CD14-positive monocyte (primary cell): ENCODE results near the gene PNN. TPM values are rescaled to one million over a fixed set of nuclear protein-coding genes. Genes with fewer than 3 reads are reported as not detected.
"Not testable (repeated sequence)": the region's sequence is repeated elsewhere in the genome, so short reads cannot be mapped to it uniquely, and the experiment has no call there.

Experiments used
- DNase-seq, 3 donors: peaks; one replicate each; pipeline ENCODE4 v3.0.0-alpha.2; 2011 to 2022
- H2AFZ ChIP-seq: 2 replicates; pipeline ENCODE4 v1.6.0; 2012; ENCODE audit warnings: mild to moderate bottlenecking, low read depth, low read length, inconsistent platforms; ENCODE audit not compliant: insufficient read depth, poor library complexity, severe bottlenecking
- H3K27ac ChIP-seq, 2 donors: 1 replicate in 1 of 2; 2 replicates in 1 of 2; pipeline ENCODE4 v1.5.1; 2012 to 2013; ENCODE audit warnings: low read length in 2 of 2, control low read depth in 1 of 2, inconsistent platforms in 1 of 2, low read depth in 1 of 2, mild to moderate bottlenecking in 1 of 2
- H3K27me3 ChIP-seq, 2 donors: one replicate each; pipeline versions ENCODE4 v1.6.0 to v1.6.1; 2011 to 2013; ENCODE audit warnings: low read length in 2 of 2; ENCODE audit not compliant: control insufficient read depth in 2 of 2, insufficient read depth in 2 of 2
- H3K36me3 ChIP-seq, 2 donors: replicated peaks in 1 of 2; 1 replicate in 1 of 2; 2 replicates in 1 of 2; pipeline versions ENCODE4 v1.5.1 to v1.6.1; 2012 to 2013; ENCODE audit warnings: low read length in 2 of 2, control low read depth in 1 of 2, inconsistent platforms in 1 of 2, mild to moderate bottlenecking in 1 of 2; ENCODE audit not compliant: insufficient read depth in 2 of 2, control insufficient read depth in 1 of 2
- H3K4me1 ChIP-seq, 2 donors: 1 replicate in 1 of 2; 2 replicates in 1 of 2; pipeline versions ENCODE4 v1.5.1 to v1.6.1; 2012 to 2013; ENCODE audit warnings: low read length in 2 of 2, control low read depth in 1 of 2, inconsistent platforms in 1 of 2, mild to moderate bottlenecking in 1 of 2, moderate library complexity in 1 of 2; ENCODE audit not compliant: insufficient read depth in 2 of 2, control insufficient read depth in 1 of 2
- H3K4me2 ChIP-seq: replicated peaks from 2 replicates; pipeline ENCODE3; 2012; ENCODE audit warnings: low read length, moderate library complexity, mild to moderate bottlenecking; ENCODE audit not compliant: poor library complexity, severe bottlenecking; ENCODE audit errors: extremely low read depth
- H3K4me3 ChIP-seq, 3 experiments: fragments of 200-600 bp in 1 of 3; sonication (generic) in 1 of 3; replicated peaks in 1 of 3; 1 replicate in 2 of 3; 2 replicates in 1 of 3; pipeline ENCODE4 v1.5.1; 2011 to 2013; ENCODE audit warnings: low read length in 3 of 3, mild to moderate bottlenecking in 3 of 3, control low read depth in 2 of 3, low read depth in 2 of 3, inconsistent platforms in 1 of 3, moderate library complexity in 1 of 3
- H3K79me2 ChIP-seq: 2 replicates; pipeline ENCODE4 v1.6.0; 2012; ENCODE audit warnings: mild to moderate bottlenecking, control low read depth, inconsistent platforms, low read length, moderate library complexity; ENCODE audit not compliant: insufficient read depth
- H3K9ac ChIP-seq: 2 replicates; pipeline ENCODE4 v1.6.0; 2017; ENCODE audit warnings: low read length, mild to moderate bottlenecking; ENCODE audit not compliant: insufficient read depth, poor library complexity, severe bottlenecking
- H3K9me3 ChIP-seq, 2 donors: replicated peaks in 1 of 2; 1 replicate in 1 of 2; 2 replicates in 1 of 2; pipeline versions ENCODE4 v1.5.1 to v1.6.1; 2012 to 2013; ENCODE audit warnings: low read length in 2 of 2, control low read depth in 1 of 2; ENCODE audit not compliant: control insufficient read depth in 1 of 2, insufficient read depth in 1 of 2
- H4K20me1 ChIP-seq: 2 replicates; pipeline ENCODE4 v1.6.0; 2012; ENCODE audit warnings: mild to moderate bottlenecking, low read length, control low read depth, moderate library complexity; ENCODE audit not compliant: insufficient read depth
- H3K27ac Mint-ChIP-seq, 7 donors: one replicate each; pipeline ENCODE4 v1.8.0; 2020; ENCODE audit warnings: mild to moderate bottlenecking in 7 of 7, mixed read lengths in 7 of 7, moderate library complexity in 6 of 7, inconsistent platforms in 2 of 7
- H3K27me3 Mint-ChIP-seq, 3 donors: one replicate each; pipeline ENCODE4 v1.8.0; 2021 to 2022; ENCODE audit warnings: low read depth in 3 of 3, mild to moderate bottlenecking in 3 of 3, mixed read lengths in 3 of 3, moderate library complexity in 3 of 3, inconsistent platforms in 1 of 3
- H3K36me3 Mint-ChIP-seq, 2 donors: one replicate each; pipeline ENCODE4 v1.8.0; 2020; ENCODE audit warnings: mixed read lengths in 2 of 2, inconsistent platforms in 1 of 2, mild to moderate bottlenecking in 1 of 2
- H3K4me1 Mint-ChIP-seq: one replicate; pipeline ENCODE4 v1.8.0; 2020; ENCODE audit warnings: mild to moderate bottlenecking, mixed read lengths
- H3K4me3 Mint-ChIP-seq, 2 donors: one replicate each; pipeline ENCODE4 v1.8.0; 2020; ENCODE audit warnings: mild to moderate bottlenecking in 2 of 2, mixed read lengths in 2 of 2, moderate library complexity in 1 of 2
- H3K9me3 Mint-ChIP-seq, 7 donors: one replicate each; pipeline ENCODE4 v1.8.0; 2020 to 2022; ENCODE audit warnings: mixed read lengths in 7 of 7, mild to moderate bottlenecking in 6 of 7, moderate library complexity in 6 of 7, inconsistent platforms in 2 of 7
- WGBS: methylation state at CpG from one replicate; pipeline ENCODE4 v1.1.5; 2013; ENCODE audit warnings: missing lambda C conversion rate; ENCODE audit not compliant: insufficient coverage; 5-methylcytosine and 5-hydroxymethylcytosine counted together
- intact Hi-C, 2 donors: fragments of 100-400 bp; cut with micrococcal nuclease; formaldehyde crosslinking; loops; one replicate each; pipeline versions ENCODE4 v1.15.0 to v1.15.1; 2023
- polyA plus RNA-seq, 3 donors: library from polyadenylated mRNA; depleted of rRNA in 1 of 3; unstranded in 2 of 3; stranded (reverse) in 1 of 3; fragments of 300-500 nt in 2 of 3; fragments of >200 nt in 1 of 3; fragmentation: Illumina TruSeq in 2 of 3; gene quantifications; 1 replicate in 2 of 3; 2 replicates in 1 of 3; pipeline ENCODE4 v1.2.3, GENCODE V29; 2012 to 2021
- TF ChIP-seq, protein P1 (sequence below): fragments of 200-600 bp; IDR thresholded peaks from one replicate; pipeline ENCODE4 v1.8.0; 2022; ENCODE audit warnings: antibody characterized with exemption, mild to moderate bottlenecking

Gene PNN
- polyA plus RNA-seq, 3 donors, result 4.7 to 34.9 (median 9.0) TPM

DNA sequence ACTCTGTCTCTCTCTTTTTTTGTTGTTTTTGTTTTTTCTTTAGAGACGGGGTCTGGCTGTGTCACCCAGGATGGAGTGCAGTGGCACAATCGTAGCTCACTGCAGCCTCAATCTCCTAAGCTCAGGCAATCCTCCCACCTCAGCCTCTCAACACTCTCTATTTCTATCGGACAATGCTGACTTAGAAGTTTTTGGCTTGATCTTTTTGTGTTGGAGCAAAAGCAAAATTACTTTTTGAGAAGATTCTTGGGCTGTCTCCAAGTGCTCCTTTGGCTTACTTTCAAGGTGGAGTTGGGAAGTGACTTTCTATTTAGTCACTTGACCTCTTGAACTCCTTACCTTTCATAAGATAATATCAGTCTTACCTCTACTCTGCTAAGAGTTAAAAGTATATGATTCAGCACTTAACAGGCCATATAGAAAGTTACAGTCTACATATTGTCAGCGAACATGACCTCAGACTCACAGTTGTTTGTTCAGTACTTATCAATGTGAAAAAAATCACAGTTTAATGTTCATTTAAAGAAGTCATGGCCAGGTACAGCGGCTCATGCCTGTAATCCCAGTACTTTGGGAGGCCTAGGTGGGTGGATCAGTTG lies 43.2 kb downstream of the PNN start:
- Histone ChIP-seq H4K20me1 (no peaks in the 10 kb centered on the region), H2AFZ (no peak overlapping the region), H3K9me3 (no peaks in the 10 kb centered on the region), H3K4me3 (no peak overlapping the region), H3K27me3 (no peaks in the 10 kb centered on the region), H3K79me2 (no peaks in the 10 kb centered on the region), H3K27ac (no peak overlapping the region), H3K9ac (no peak overlapping the region), H3K36me3 (no peaks in the 10 kb centered on the region), H3K4me1 (no peaks in the 10 kb centered on the region), H3K4me2 (no peak overlapping the region)
- Mint-ChIP-seq H3K36me3 (no peaks in the 10 kb centered on the region), H3K9me3 (peaks cover 0 to 8% (median 2%) of the 10 kb centered on the region in 7 donors), H3K4me3 (no peak overlapping the region), H3K4me1 (peaks cover 5% of the 10 kb centered on the region), H3K27me3 (peaks cover 0 to 3% (median 0%) of the 10 kb centered on the region in 3 donors), H3K27ac (no peak overlapping the region)
- intact Hi-C loops, result no loop called here
- no CpG with 5 or more reads among the region's 5 CpGs for WGBS
- DNase-seq, result no peak
- TF ChIP-seq, protein P1, sequence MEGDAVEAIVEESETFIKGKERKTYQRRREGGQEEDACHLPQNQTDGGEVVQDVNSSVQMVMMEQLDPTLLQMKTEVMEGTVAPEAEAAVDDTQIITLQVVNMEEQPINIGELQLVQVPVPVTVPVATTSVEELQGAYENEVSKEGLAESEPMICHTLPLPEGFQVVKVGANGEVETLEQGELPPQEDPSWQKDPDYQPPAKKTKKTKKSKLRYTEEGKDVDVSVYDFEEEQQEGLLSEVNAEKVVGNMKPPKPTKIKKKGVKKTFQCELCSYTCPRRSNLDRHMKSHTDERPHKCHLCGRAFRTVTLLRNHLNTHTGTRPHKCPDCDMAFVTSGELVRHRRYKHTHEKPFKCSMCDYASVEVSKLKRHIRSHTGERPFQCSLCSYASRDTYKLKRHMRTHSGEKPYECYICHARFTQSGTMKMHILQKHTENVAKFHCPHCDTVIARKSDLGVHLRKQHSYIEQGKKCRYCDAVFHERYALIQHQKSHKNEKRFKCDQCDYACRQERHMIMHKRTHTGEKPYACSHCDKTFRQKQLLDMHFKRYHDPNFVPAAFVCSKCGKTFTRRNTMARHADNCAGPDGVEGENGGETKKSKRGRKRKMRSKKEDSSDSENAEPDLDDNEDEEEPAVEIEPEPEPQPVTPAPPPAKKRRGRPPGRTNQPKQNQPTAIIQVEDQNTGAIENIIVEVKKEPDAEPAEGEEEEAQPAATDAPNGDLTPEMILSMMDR, result no peak

- H3K4me2 ChIP-seq, result no peak overlapping the region
- TF ChIP-seq, protein P1, result no peak
These were observed 44.0 kb downstream of the PNN start for GRCh38 chr14:39219075-39219499.

DNA sequence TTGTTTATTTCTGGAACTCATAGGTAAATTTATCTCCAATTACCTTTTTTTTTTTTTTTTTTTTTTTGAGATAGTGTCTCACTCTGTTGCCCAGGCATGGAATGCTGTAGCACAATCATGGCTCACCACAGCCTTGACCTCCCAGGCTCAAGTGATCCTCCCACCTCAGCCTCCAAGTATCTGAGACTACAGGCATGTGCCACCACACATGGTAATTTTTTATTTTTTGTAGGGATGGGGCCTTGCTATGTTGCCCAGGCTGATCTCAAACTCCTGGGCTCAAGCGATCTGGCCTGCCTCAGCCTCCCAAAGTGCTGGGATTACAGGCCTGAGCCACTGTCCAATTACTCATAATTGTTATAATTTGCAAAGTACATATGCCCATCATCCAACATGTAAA lies 45.4 kb downstream of the PNN start:
- H3K9ac ChIP-seq, DNase-seq, H3K36me3 Mint-ChIP-seq, H3K9me3 Mint-ChIP-seq, H3K27me3 Mint-ChIP-seq, H3K4me1 ChIP-seq, H3K4me1 Mint-ChIP-seq, H3K36me3 ChIP-seq, intact Hi-C loops, H3K27me3 ChIP-seq, H3K79me2 ChIP-seq, H3K9me3 ChIP-seq, H3K4me3 ChIP-seq, H3K4me2 ChIP-seq, H2AFZ ChIP-seq, H3K27ac Mint-ChIP-seq, H4K20me1 ChIP-seq, H3K27ac ChIP-seq, H3K4me3 Mint-ChIP-seq: not testable (repeated sequence)
- WGBS, result no CpG with 5 or more reads among the region's 1 CpG

More at GRCh38 chr14:39219075-39219499, 44.0 kb downstream of the PNN start:
- Histone ChIP-seq H4K20me1 (no peaks in the 10 kb centered on the region), H3K9ac (no peak overlapping the region), H3K4me3 (no peak overlapping the region), H3K79me2 (no peaks in the 10 kb centered on the region), H3K27ac (no peak overlapping the region), H3K27me3 (no peaks in the 10 kb centered on the region), H3K4me1 (no peaks in the 10 kb centered on the region), H3K9me3 (no peaks in the 10 kb centered on the region), H2AFZ (no peak overlapping the region), H3K36me3 (no peaks in the 10 kb centered on the region)
- intact Hi-C loops, result no loop called here
- H3K27ac Mint-ChIP-seq, result no peak overlapping the region
- WGBS, result 90% methylated on average over 2 of the region's 3 CpGs
- no peak for DNase-seq
- H3K9me3 Mint-ChIP-seq, result peaks cover 0 to 8% (median 2%) of the 10 kb centered on the region in 7 donors
- H3K36me3 Mint-ChIP-seq, result no peaks in the 10 kb centered on the region
- peaks cover 5% of the 10 kb centered on the region for H3K4me1 Mint-ChIP-seq
- no peak overlapping the region for H3K4me3 Mint-ChIP-seq
- H3K27me3 Mint-ChIP-seq, result peaks cover 0 to 3% (median 3%) of the 10 kb centered on the region in 3 donors
